Adrenal gland (tissue), 12 donors: Measurements from ENCODE around the gene C1QL4. TPM values are rescaled to one million over a fixed set of nuclear protein-coding genes. Genes with fewer than 3 reads are reported as not detected.

ENCODE experiments used
- DNase-seq, 7 donors: peaks; one replicate each; pipeline ENCODE4 v3.0.0-alpha.2; 2019 to 2020
- H3K27ac ChIP-seq, 5 donors: fragments of 200-600 bp; sonication (generic) in 4 of 5; 1 replicate in 3 of 5; 2 replicates in 2 of 5; pipeline versions ENCODE4 v1.5.1 to v1.8.0; 2016 to 2020; ENCODE audit warnings: mild to moderate bottlenecking in 1 of 5
- H3K27me3 ChIP-seq: fragments of 200-600 bp; 2 replicates; pipeline ENCODE4 v1.8.0; 2021
- H3K36me3 ChIP-seq, 2 donors: fragments of 200-600 bp; replicated peaks in 1 of 2; 1 replicate in 1 of 2; 2 replicates in 1 of 2; pipeline versions ENCODE4 v1.5.1 to v1.8.0; 2018 to 2022
- H3K4me1 ChIP-seq, 2 donors: fragments of 200-600 bp; replicated peaks in 1 of 2; 1 replicate in 1 of 2; 2 replicates in 1 of 2; pipeline versions ENCODE4 v1.5.1 to v1.8.0; 2018 to 2021
- H3K4me3 ChIP-seq, 4 donors: fragments of 200-600 bp; sonication (generic) in 3 of 4; one replicate each; pipeline ENCODE4 v1.5.1; 2016 to 2018
- H3K9me3 ChIP-seq, 3 donors: fragments of 200-600 bp; sonication (generic) in 1 of 3; replicated peaks in 1 of 3; 1 replicate in 2 of 3; 2 replicates in 1 of 3; pipeline versions ENCODE4 v1.5.1 to v1.8.0; 2016 to 2021
- POLR2A ChIP-seq, 2 donors: fragments of 450-650 bp; IDR thresholded peaks; one replicate each; pipeline ENCODE4 v1.6.1; 2017; ENCODE audit warnings: antibody characterized with exemption in 2 of 2, mild to moderate bottlenecking in 2 of 2, moderate library complexity in 1 of 2
- WGBS, 4 donors: extraction: QIAGEN DNeasy Blood & Tissue Kit in 2 of 4; methylation state at CpG; one replicate each; pipeline versions ENCODE4 v1.1.5 to v1.1.7; 2013 to 2017; 5-methylcytosine and 5-hydroxymethylcytosine counted together
- intact Hi-C, 2 donors: fragments of 100-400 bp; cut with DNase I; formaldehyde crosslinking; loops; one replicate each; pipeline versions ENCODE4 v1.14.1 to v1.15.0; 2022 to 2023
- polyA plus RNA-seq, 3 donors: library from polyadenylated mRNA; stranded (reverse); fragments of 200-250 nt in 2 of 3; fragments of 350-450 nt in 1 of 3; fragmentation: Illumina TruSeq in 1 of 3; extraction: RNeasy Lipid Tissue Mini Kit (QIAGEN cat#74804) in 1 of 3; gene quantifications; one replicate each; pipeline ENCODE4 v1.2.3, GENCODE V29; 2013 to 2014
- total RNA-seq, 9 donors: library from RNA; depleted of rRNA in 4 of 9; stranded (reverse); fragments of >200 nt in 4 of 9; fragments of 120-200 nt in 1 of 9; fragmentation: NEBNext Ultra II Directional in 1 of 9; extraction: Animal tissue kit (Norgen Biotek cat#: 25700) in 1 of 9; gene quantifications; one replicate each; pipeline versions ENCODE4 v1.1.0 to v1.2.4, GENCODE V29; 2013 to 2023
- TF ChIP-seq, protein P1 (sequence below), 6 experiments: fragments of 450-650 bp in 4 of 6; fragments of 200-600 bp in 2 of 6; sonication (generic) in 1 of 6; IDR thresholded peaks; 1 replicate in 5 of 6; 2 replicates in 1 of 6; pipeline versions ENCODE4 v1.5.1 to v1.8.0; 2016 to 2021; ENCODE audit warnings: antibody characterized with exemption in 6 of 6, mild to moderate bottlenecking in 2 of 6, moderate library complexity in 1 of 6
- donor health status: healthy with polysubstance abuse.
- donor health status: Bipolar disorder and iron deficiency.
- donor health status: DM: yes; HTN: yes; CAD: no.
- donor health status: DM: no; HTN: no; CAD: no.
- donor health status: DM: no; HTN: no; CAD: no.
- donor health status: DM: yes; HTN: yes; CAD: no.

The C1QL4 gene
- total and polyA plus RNA-seq, 12 donors = 0.14 to 0.20 TPM; not detected in 10

DNA sequence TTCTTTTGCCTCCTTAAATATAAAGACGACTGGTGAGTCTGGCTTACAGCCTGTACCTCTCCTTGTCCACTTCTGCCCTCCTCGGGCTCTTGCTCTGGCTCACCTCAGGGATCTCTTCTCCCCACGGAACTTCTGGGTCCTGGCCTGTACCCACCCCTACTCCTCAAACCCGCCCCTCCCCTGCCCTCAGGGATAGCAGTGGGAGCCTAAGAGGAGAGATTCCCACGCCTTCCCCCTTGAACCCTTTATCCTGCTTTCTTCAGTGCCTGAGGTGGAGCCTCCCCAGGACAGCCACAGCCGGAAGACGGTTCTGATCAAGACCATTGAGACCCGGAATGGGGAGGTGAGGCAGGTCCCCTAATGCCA lies 39.3 kb downstream of the C1QL4 start:
- H3K27ac ChIP-seq = no peak overlapping the region
- WGBS, 4 donors = 14 to 22% (median 20%) methylated on average over 6 to 8 of the region's 8 CpGs
- no peak for DNase-seq
- peak overlapping the region in 1 of 4 donors; percentile 44 for H3K4me3 ChIP-seq
- intact Hi-C loops = no loop called here
- H3K36me3 ChIP-seq = no peaks in the 10 kb centered on the region
- H3K4me1 ChIP-seq = peaks cover 15 to 17% of the 10 kb centered on the region in 2 donors
- no peaks in the 10 kb centered on the region for H3K9me3 ChIP-seq
- no peak for TF ChIP-seq POLR2A (IDR thresholded peaks at IDR 0.05)
- TF ChIP-seq, protein P1, sequence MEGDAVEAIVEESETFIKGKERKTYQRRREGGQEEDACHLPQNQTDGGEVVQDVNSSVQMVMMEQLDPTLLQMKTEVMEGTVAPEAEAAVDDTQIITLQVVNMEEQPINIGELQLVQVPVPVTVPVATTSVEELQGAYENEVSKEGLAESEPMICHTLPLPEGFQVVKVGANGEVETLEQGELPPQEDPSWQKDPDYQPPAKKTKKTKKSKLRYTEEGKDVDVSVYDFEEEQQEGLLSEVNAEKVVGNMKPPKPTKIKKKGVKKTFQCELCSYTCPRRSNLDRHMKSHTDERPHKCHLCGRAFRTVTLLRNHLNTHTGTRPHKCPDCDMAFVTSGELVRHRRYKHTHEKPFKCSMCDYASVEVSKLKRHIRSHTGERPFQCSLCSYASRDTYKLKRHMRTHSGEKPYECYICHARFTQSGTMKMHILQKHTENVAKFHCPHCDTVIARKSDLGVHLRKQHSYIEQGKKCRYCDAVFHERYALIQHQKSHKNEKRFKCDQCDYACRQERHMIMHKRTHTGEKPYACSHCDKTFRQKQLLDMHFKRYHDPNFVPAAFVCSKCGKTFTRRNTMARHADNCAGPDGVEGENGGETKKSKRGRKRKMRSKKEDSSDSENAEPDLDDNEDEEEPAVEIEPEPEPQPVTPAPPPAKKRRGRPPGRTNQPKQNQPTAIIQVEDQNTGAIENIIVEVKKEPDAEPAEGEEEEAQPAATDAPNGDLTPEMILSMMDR (IDR thresholded peaks at IDR 0.05) = no peak
- H3K27me3 ChIP-seq = peaks cover 39% of the 10 kb centered on the region

DNA sequence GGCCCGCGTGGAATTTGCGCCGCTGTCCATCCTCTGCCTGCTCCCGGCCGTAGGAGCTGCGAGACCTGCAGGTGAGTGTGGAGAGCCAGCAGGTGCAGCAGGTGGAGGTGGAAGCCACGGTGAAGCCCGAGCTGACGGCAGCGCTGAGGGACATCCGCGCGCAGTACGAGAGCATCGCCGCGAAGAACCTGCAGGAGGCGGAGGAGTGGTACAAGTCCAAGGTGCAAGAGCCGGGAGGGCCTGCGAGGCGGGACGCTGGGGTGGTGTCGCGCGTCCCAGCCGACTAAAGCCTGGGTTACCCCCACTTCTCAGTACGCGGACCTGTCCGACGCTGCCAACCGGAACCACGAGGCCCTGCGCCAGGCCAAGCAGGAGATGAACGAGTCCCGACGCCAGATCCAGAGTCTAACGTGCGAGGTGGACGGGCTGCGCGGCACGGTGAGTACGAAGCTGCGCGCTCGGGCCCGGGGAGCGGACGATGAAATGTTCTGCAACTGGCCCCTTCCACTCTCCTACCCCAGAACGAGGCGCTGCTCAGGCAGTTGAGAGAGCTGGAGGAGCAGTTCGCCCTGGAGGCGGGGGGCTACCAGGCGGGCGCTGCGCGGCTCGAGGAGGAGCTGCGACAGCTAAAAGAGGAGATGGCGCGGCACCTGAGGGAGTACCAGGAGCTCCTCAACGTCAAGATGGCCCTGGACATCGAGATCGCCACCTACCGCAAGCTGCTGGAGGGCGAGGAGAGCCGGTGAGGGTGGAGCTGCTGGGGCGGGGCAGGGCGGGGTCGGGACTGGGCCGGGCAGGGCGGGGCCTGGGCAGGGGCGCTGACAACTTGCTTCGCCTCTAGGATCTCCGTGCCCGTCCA lies 39.9 kb downstream of the C1QL4 start:
- Histone ChIP-seq H3K27ac (no peak overlapping the region), H3K4me3 (peak overlapping the region in 1 of 4 donors; percentile 44), H3K27me3 (peaks cover 39% of the 10 kb centered on the region), H3K4me1 (peaks cover 15 to 17% of the 10 kb centered on the region in 2 donors), H3K36me3 (no peaks in the 10 kb centered on the region), H3K9me3 (no peaks in the 10 kb centered on the region)
- peak in 3 of 7 donors; percentile 29 to 44 (median 31) for DNase-seq
- WGBS, 4 donors = 1 to 6% (median 3%) methylated on average over 30 to 77 of the region's 77 CpGs
- intact Hi-C loops = no loop called here
- TF ChIP-seq, protein P1 (IDR thresholded peaks at IDR 0.05) = no peak

DNA sequence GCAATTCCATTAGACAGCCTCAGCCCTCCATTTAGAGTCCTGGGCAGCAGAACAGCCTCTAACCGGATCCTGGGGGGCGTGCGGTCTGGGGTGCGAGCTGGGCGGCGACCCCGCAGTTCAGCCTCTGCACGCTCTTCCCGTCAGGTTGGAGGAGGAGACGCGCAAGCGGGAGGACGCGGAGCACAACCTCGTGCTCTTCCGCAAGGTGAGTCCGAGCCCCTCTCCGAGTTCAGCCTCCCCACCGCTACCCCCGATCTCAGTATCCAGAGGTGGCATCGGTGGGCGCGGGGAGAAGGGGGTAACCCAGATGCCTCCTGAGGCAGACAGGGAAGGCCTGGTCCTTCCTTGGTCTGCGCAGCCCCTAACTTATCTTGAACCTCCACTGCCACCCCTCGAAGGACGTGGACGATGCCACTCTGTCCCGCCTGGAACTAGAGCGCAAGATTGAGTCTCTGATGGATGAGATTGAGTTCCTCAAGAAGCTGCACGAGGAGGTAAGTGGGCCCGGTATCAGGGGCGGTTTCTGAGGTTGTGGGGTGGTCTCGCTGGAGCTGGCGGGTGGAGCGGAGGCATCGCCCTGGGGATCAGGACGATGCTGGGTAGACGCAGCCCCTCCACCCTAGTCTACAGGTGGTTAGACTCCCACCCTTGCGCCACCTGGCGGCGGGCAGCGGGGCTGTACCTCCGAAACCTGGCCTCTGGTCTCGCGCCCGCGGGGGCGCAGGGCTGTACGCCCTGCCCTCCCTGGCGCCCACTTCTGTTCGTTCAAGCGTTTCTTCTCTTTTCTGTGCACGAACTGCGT lies 40.8 kb downstream of the C1QL4 start:
- Histone ChIP-seq H3K4me3 (peak overlapping the region in 1 of 4 donors; percentile 44), H3K27me3 (peaks cover 39% of the 10 kb centered on the region), H3K9me3 (no peaks in the 10 kb centered on the region), H3K27ac (no peak overlapping the region), H3K36me3 (no peaks in the 10 kb centered on the region), H3K4me1 (peaks cover 15 to 17% of the 10 kb centered on the region in 2 donors)
- intact Hi-C loops = no loop called here
- WGBS, 4 donors = 16 to 36% (median 26%) methylated on average over 11 to 54 of the region's 54 CpGs
- TF ChIP-seq, protein P1 (IDR thresholded peaks at IDR 0.05) = peak; percentile 48 to 64 (median 56)
- TF ChIP-seq POLR2A (IDR thresholded peaks at IDR 0.05) = no peak
- peak in 5 of 7 donors; percentile 13 to 52 (median 40) for DNase-seq
